GM12878 (cell line): ENCODE data around the gene CLEC4M. TPM values are rescaled to one million over a fixed set of nuclear protein-coding genes. Genes with fewer than 3 reads are reported as not detected.

Experiments used
- ATAC-seq: fragments of 200-7000 bp; cut with Tn5 transposase; 3 replicates; pipeline ENCODE4 v1.9.1; 2020; ENCODE audit warnings: mild to moderate bottlenecking, moderate library complexity
- BruUV-seq: library from RNA; stranded (reverse); fragments of 400-500 nt; replicated peaks from 2 replicates; lab custom pipeline; 2021; lab: Mats Ljungman, UMichigan
- CTCF ChIA-PET: fragments of 300-600 bp; sonication (Branson Sonifier 250); formaldehyde crosslinking; extraction: SDS; loops from one replicate; lab custom pipeline; 2021; ENCODE audit warnings: inconsistent platforms; lab: Yijun Ruan, JAX
- POLR2A ChIA-PET: fragments of 350-600 bp; formaldehyde crosslinking; extraction: SDS; loops from one replicate; lab custom pipeline; 2021; ENCODE audit warnings: inconsistent platforms; lab: Charles Lee
- RAD21 ChIA-PET: fragments of 300-600 bp; sonication (Branson Sonifier 250); formaldehyde crosslinking; loops from one replicate; lab custom pipeline; 2023; ENCODE audit warnings: antibody characterized with exemption; ENCODE audit not compliant: unreplicated experiment; lab: Charles Lee
- SMC1A ChIA-PET: fragments of 300-600 bp; sonication (Branson Sonifier 250); formaldehyde crosslinking; loops from one replicate; lab custom pipeline; 2023; ENCODE audit not compliant: unreplicated experiment, uncharacterized antibody; lab: Charles Lee
- DNase-seq: peaks from one replicate; pipeline ENCODE4 v3.0.0-alpha.2; 2011; ENCODE audit warnings: low read depth, low spot score
- FAIRE-seq: peaks from 3 replicates; lab custom pipeline; 2011; peaks lifted over from hg19 to GRCh38; lab: Jason Lieb, UNC
- H2AFZ ChIP-seq: 2 replicates; pipeline ENCODE4 v1.6.0; 2011; ENCODE audit warnings: low read depth, low read length, control low read depth; ENCODE audit not compliant: control insufficient read depth
- H3K27ac ChIP-seq: 2 replicates; pipeline ENCODE4 v1.5.1; 2011; ENCODE audit warnings: control low read depth; ENCODE audit not compliant: control insufficient read depth, insufficient read depth
- H3K27me3 ChIP-seq, 2 experiments: replicated peaks in 1 of 2; 2 replicates each; pipeline versions ENCODE4 v1.6.0 to v1.6.1; 2011; ENCODE audit warnings: low read length in 1 of 2; ENCODE audit not compliant: control insufficient read depth in 2 of 2, insufficient read depth in 2 of 2
- H3K36me3 ChIP-seq, 2 experiments: 2 replicates each; pipeline ENCODE4 v1.5.1; 2011; ENCODE audit warnings: low read length in 1 of 2; ENCODE audit not compliant: control insufficient read depth in 2 of 2, insufficient read depth in 2 of 2
- H3K4me1 ChIP-seq: 2 replicates; pipeline ENCODE4 v1.6.1; 2011; ENCODE audit warnings: mild to moderate bottlenecking, low read length, moderate library complexity, mixed read lengths; ENCODE audit not compliant: control insufficient read depth, insufficient read depth
- H3K4me2 ChIP-seq: 2 replicates; pipeline ENCODE4 v1.6.0; 2011; ENCODE audit warnings: control low read depth; ENCODE audit not compliant: control insufficient read depth, insufficient read depth
- H3K4me3 ChIP-seq: fragments of 200-600 bp; sonication (generic); 2 replicates; pipeline ENCODE4 v1.5.1; 2016
- H3K79me2 ChIP-seq: 2 replicates; pipeline ENCODE4 v1.6.0; 2011; ENCODE audit warnings: low read length; ENCODE audit not compliant: control insufficient read depth, insufficient read depth
- H3K9ac ChIP-seq: 2 replicates; pipeline ENCODE4 v1.8.0; 2011; ENCODE audit warnings: low read length, control low read depth, mixed read lengths; ENCODE audit not compliant: control insufficient read depth, insufficient read depth
- H3K9me3 ChIP-seq: replicated peaks from 3 replicates; pipeline ENCODE4 v1.5.1; 2011; ENCODE audit warnings: mild to moderate bottlenecking, low read length; ENCODE audit not compliant: control insufficient read depth, insufficient read depth
- H4K20me1 ChIP-seq: 2 replicates; pipeline ENCODE4 v1.6.0; 2011; ENCODE audit not compliant: control insufficient read depth, insufficient read depth
- BRCA1 ChIP-seq: IDR thresholded peaks from 2 replicates; pipeline ENCODE4 v1.6.1; 2011; ENCODE audit warnings: low read depth, low read length, improper control_type of control experiment
- CHD1 ChIP-seq: IDR thresholded peaks from 2 replicates; pipeline ENCODE4 v1.6.1; 2012; ENCODE audit warnings: low read depth, low read length, improper control_type of control experiment
- CHD4 ChIP-seq: fragments of 200-600 bp; sonication (generic); IDR thresholded peaks from 2 replicates; pipeline ENCODE4 v1.6.1; 2016; ENCODE audit warnings: mild to moderate bottlenecking
- EZH2 ChIP-seq: IDR thresholded peaks from 2 replicates; pipeline ENCODE4 v1.6.1; 2012; ENCODE audit warnings: low read depth, mild to moderate bottlenecking, control low read depth, inconsistent platforms, low read length, borderline replicate concordance; ENCODE audit not compliant: control insufficient read depth
- FOS ChIP-seq: IDR thresholded peaks from 3 replicates; pipeline ENCODE4 v1.6.1; 2011; ENCODE audit warnings: borderline replicate concordance; ENCODE audit not compliant: insufficient read length; ENCODE audit errors: extremely low read depth
- FOXK2 ChIP-seq: fragments of 450-650 bp; IDR thresholded peaks from 2 replicates; pipeline ENCODE4 v1.6.1; 2017; ENCODE audit warnings: mild to moderate bottlenecking, moderate library complexity
- JUND ChIP-seq: IDR thresholded peaks from 2 replicates; pipeline ENCODE4 v1.6.1; 2012; ENCODE audit warnings: low read depth, mild to moderate bottlenecking, low read length, improper control_type of control experiment, moderate library complexity
- MXI1 ChIP-seq: fragments of 150-350 bp; IDR thresholded peaks from 2 replicates; pipeline ENCODE4 v1.6.1; 2011; ENCODE audit warnings: low read depth, mild to moderate bottlenecking, inconsistent platforms, low read length, improper control_type of control experiment
- MYB ChIP-seq: fragments of 150-350 bp; IDR thresholded peaks from 2 replicates; pipeline ENCODE4 v1.6.1; 2014; ENCODE audit warnings: mild to moderate bottlenecking, low read depth, low read length, borderline replicate concordance
- NR2F1 ChIP-seq: fragments of 450-650 bp; conservative IDR thresholded peaks from 2 replicates; pipeline ENCODE4 v1.6.1; 2017; ENCODE audit warnings: mild to moderate bottlenecking
- whole genome bisulfite sequencing: methylation state at CpG from one replicate; pipeline ENCODE4 v1.1.6; 2016; ENCODE audit warnings: low lambda C conversion rate; ENCODE audit not compliant: insufficient replicate concordance, insufficient coverage; ENCODE audit errors: missing lambda C conversion rate; 5-methylcytosine and 5-hydroxymethylcytosine counted together
- in situ Hi-C: fragments of 300-500 bp; cut with MboI; formaldehyde crosslinking; loops from 9 replicates; pipeline ENCODE4 v1.14.3; 2018; ENCODE audit warnings: mixed read lengths
- intact Hi-C: fragments of 100-400 bp; cut with micrococcal nuclease; formaldehyde crosslinking; loops from one replicate; pipeline ENCODE4 v1.14.2; 2022; ENCODE audit not compliant: unreplicated experiment
- polyA plus RNA-seq, 11 experiments: library from polyadenylated mRNA; depleted of rRNA in 4 of 11; unstranded in 6 of 11; stranded (reverse) in 5 of 11; fragments of >200 nt; fragmentation: Nextera tagmentation in 4 of 11; fragmentation: Illumina TruSeq in 1 of 11; extraction: Ambion mirVana in 4 of 11; extraction: Trizol in 1 of 11; gene quantifications; 1 replicate in 1 of 11; 2 replicates in 10 of 11; pipeline versions ENCODE4 v1.2.1 to v1.2.3, GENCODE V29; 2011 to 2016; ENCODE audit warnings: inconsistent platforms in 2 of 11, missing spikeins in 2 of 11, low read depth in 1 of 11
- total RNA-seq, 4 experiments: library from RNA; depleted of rRNA in 3 of 4; stranded (reverse); fragments of >200 nt in 3 of 4; fragmentation: Illumina TruSeq in 1 of 4; extraction: Trizol in 1 of 4; gene quantifications; 2 replicates each; pipeline versions ENCODE4 v1.2.1 to v1.2.3, GENCODE V29; 2013 to 2021
- TF ChIP-seq, protein P1 (sequence below): fragments of 450-650 bp; IDR thresholded peaks from 2 replicates; pipeline ENCODE4 v1.6.1; 2017; ENCODE audit warnings: mild to moderate bottlenecking, moderate library complexity

Gene CLEC4M
- total and polyA plus RNA-seq, 10 of the 15 experiments (the other 5 are each of a cell fraction or from before 2014, with no cell fraction given) = 0.11 to 0.42 (median 0.25) TPM; not detected in 1

DNA sequence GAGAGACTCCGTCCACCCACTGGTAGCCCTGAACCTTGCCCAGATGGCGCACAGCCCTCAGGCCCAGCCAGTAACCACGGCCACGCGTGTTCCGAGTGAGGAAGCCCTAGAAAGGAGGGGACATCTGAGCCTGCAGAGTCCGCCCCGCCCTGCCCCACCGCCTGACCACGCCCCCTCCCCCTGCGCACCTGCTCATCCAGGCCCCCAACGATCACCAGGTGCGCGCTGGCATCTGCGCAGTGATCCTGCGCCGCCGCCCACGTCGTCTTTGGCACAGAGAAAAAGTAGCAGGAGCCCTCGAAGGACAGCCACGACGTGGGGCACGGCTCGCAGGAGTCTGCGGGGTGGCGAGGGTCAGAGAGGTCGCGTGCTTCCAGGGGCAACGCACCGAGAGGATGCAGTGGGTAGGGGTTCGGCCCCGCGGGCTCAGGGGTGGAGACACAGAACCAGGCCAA lies 33.2 kb upstream of the CLEC4M start (continued):
- TF ChIP-seq FOS = no peak
- TF ChIP-seq, all 136 proteins: peak for 0

DNA sequence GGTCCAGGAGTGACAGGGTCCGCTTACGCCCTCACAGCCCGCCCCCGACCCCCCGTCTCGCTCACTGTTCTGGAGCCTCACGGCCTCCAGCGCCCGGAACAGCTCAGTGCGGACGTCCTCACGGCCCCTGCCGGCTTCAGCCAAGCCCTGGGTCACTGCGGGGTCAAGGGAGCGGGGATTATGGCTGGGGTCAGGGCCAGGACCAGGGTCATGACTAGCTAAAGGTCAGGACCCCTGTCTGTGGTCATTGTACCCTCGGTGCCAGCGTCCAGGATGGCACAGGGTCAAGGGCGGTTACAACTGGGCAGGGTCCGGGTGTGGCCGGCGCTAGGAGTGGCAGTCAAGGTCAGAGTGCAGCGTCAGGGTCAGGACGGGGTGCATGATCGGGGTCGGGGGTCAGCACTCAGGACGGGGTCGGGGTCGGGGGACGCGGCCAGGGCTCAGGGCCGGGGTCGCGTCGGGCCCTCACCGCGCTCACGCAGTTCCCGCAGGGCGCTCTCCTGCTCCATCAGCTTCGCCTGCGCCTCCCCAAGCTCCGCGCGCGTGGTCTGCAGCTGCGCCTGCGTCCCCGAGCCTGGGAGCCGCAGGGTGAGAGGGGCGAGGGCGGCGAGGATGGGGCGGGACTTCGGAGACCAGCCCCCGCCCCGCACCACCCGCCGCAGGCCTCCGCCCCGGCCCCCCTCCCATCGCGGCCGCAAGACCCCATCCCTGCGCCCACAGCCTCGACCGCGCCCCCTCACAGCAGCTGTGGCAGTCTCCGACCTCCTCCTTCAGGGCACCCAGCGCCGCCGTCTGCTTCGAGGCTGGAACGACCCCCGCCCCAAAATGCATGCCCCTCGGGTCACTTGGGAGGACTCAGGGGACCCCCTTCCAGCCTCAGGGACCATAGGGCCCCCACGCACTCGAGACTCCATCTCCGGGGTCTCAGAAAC lies 32.5 kb upstream of the CLEC4M start:
- Histone ChIP-seq H3K9ac (no peak overlapping the region), H3K27ac (no peak overlapping the region), H3K4me1 (no peaks in the 10 kb centered on the region; the same call in none of the 2 replicates), H4K20me1 (no peaks in the 10 kb centered on the region), H3K27me3 (peaks cover 4% of the 10 kb centered on the region in 2 experiments; a peak in 3 of 4 replicates), H3K79me2 (no peaks in the 10 kb centered on the region), H3K9me3 (no peaks in the 10 kb centered on the region), H3K4me2 (no peak overlapping the region), H3K36me3 (no peaks in the 10 kb centered on the region), H3K4me3 (no peak overlapping the region), H2AFZ (no peak overlapping the region)
- WGBS = 30% methylated on average over 36 of the region's 78 CpGs
- intact Hi-C loops (no loop called here), in situ Hi-C loops (no loop called here)
- no TSS peak for BruUV-seq
- CTCF ChIA-PET = no interaction called here
- RAD21 ChIA-PET = no interaction called here
- DNase-seq (no peak), ATAC-seq (peak; percentile 18; the same call in 2 of the 3 replicates), FAIRE-seq (no peak)
- no peak for TF ChIP-seq BRCA1
- 0 out of 2 replicates have a peak, but pooled peaks have one; percentile 27 for TF ChIP-seq NR2F1
- POLR2A ChIA-PET = no interaction called here
- SMC1A ChIA-PET = no interaction called here

GRCh38 chr19:7731218-7731595 lies 31.8 kb upstream of the CLEC4M start:
- Histone ChIP-seq H3K4me1 (no peaks in the 10 kb centered on the region; the same call in none of the 2 replicates), H3K79me2 (no peaks in the 10 kb centered on the region), H3K4me3 (no peak overlapping the region), H2AFZ (no peak overlapping the region), H3K9me3 (no peaks in the 10 kb centered on the region), H3K4me2 (no peak overlapping the region), H3K36me3 (no peaks in the 10 kb centered on the region), H4K20me1 (no peaks in the 10 kb centered on the region), H3K27me3 (peaks cover 4% of the 10 kb centered on the region in 2 experiments; a peak in 3 of 4 replicates), H3K27ac (no peak overlapping the region), H3K9ac (no peak overlapping the region)
- in situ Hi-C loops (no loop called here), intact Hi-C loops (no loop called here)
- WGBS = 84% methylated on average over 36 of the region's 39 CpGs
- CTCF ChIA-PET = no interaction called here
- no peak for FAIRE-seq
- ATAC-seq = no peak
- DNase-seq = no peak
- SMC1A ChIA-PET = no interaction called here
- POLR2A ChIA-PET = no interaction called here
- RAD21 ChIA-PET = no interaction called here
- no TSS peak for BruUV-seq
- TF ChIP-seq CHD1 (no peak), EZH2 (no peak), MYB (no peak), FOXK2 (no peak), MXI1 (no peak), JUND (no peak), CHD4 (no peak)
- TF ChIP-seq, protein P1, sequence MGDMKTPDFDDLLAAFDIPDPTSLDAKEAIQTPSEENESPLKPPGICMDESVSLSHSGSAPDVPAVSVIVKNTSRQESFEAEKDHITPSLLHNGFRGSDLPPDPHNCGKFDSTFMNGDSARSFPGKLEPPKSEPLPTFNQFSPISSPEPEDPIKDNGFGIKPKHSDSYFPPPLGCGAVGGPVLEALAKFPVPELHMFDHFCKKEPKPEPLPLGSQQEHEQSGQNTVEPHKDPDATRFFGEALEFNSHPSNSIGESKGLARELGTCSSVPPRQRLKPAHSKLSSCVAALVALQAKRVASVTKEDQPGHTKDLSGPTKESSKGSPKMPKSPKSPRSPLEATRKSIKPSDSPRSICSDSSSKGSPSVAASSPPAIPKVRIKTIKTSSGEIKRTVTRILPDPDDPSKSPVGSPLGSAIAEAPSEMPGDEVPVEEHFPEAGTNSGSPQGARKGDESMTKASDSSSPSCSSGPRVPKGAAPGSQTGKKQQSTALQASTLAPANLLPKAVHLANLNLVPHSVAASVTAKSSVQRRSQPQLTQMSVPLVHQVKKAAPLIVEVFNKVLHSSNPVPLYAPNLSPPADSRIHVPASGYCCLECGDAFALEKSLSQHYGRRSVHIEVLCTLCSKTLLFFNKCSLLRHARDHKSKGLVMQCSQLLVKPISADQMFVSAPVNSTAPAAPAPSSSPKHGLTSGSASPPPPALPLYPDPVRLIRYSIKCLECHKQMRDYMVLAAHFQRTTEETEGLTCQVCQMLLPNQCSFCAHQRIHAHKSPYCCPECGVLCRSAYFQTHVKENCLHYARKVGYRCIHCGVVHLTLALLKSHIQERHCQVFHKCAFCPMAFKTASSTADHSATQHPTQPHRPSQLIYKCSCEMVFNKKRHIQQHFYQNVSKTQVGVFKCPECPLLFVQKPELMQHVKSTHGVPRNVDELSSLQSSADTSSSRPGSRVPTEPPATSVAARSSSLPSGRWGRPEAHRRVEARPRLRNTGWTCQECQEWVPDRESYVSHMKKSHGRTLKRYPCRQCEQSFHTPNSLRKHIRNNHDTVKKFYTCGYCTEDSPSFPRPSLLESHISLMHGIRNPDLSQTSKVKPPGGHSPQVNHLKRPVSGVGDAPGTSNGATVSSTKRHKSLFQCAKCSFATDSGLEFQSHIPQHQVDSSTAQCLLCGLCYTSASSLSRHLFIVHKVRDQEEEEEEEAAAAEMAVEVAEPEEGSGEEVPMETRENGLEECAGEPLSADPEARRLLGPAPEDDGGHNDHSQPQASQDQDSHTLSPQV = no peak
